GM18519 (cell line): ENCODE results near the gene EPHA3.

Experiments used
- ATAC-seq: cut with Tn5 transposase; IDR thresholded peaks from one replicate; pipeline ENCODE4 v1.9.1; 2021; ENCODE audit warnings: mild to moderate bottlenecking, moderate library complexity; ENCODE audit not compliant: unreplicated experiment, low FRiP score

EPHA3 gene

GRCh38 chr3:89223188-89223587 is 115.8 kb downstream of the EPHA3 start:
- no peak for ATAC-seq

- ATAC-seq = no peak
Observed at GRCh38 chr3:89227218-89227617, 119.8 kb downstream of the EPHA3 start.

GRCh38 chr3:89227634-89228033 is 120.2 kb downstream of the EPHA3 start:
- no peak for ATAC-seq

GRCh38 chr3:89232155-89232554 is 124.7 kb downstream of the EPHA3 start:
- no peak for ATAC-seq

- no peak for ATAC-seq
Observed at GRCh38 chr3:89234620-89235019, 127.2 kb downstream of the EPHA3 start.

GRCh38 chr3:89238846-89239245 is 131.4 kb downstream of the EPHA3 start:
- no peak for ATAC-seq

- no peak for ATAC-seq
Observed at GRCh38 chr3:89239774-89240173, 132.4 kb downstream of the EPHA3 start.

- no peak for ATAC-seq
Observed at GRCh38 chr3:89245612-89246011, 138.2 kb downstream of the EPHA3 start.

- ATAC-seq = no peak
Observed at GRCh38 chr3:89246326-89246725, 138.9 kb downstream of the EPHA3 start.

GRCh38 chr3:89250742-89251141 is 143.3 kb downstream of the EPHA3 start:
- no peak for ATAC-seq

GRCh38 chr3:89252016-89252415 is 144.6 kb downstream of the EPHA3 start:
- ATAC-seq = no peak

- no peak for ATAC-seq
Observed at GRCh38 chr3:89252860-89253259, 145.4 kb downstream of the EPHA3 start.

- no peak for ATAC-seq
Observed at GRCh38 chr3:89256395-89256794, 149.0 kb downstream of the EPHA3 start.

GRCh38 chr3:89256882-89257281 is 149.5 kb downstream of the EPHA3 start:
- no peak for ATAC-seq

GRCh38 chr3:89260721-89261120 is 153.3 kb downstream of the EPHA3 start:
- no peak for ATAC-seq

GRCh38 chr3:89261673-89262072 is 154.3 kb downstream of the EPHA3 start:
- ATAC-seq = no peak

- no peak for ATAC-seq
Observed at GRCh38 chr3:89262309-89262929, 155.0 kb downstream of the EPHA3 start.

- no peak for ATAC-seq
Observed at GRCh38 chr3:89264037-89264560, 156.7 kb downstream of the EPHA3 start.

GRCh38 chr3:89266074-89266473 is 158.7 kb downstream of the EPHA3 start:
- ATAC-seq = no peak

GRCh38 chr3:89268059-89268458 is 160.6 kb downstream of the EPHA3 start:
- no peak for ATAC-seq

- no peak for ATAC-seq
Observed at GRCh38 chr3:89270201-89270600, 162.8 kb downstream of the EPHA3 start.

GRCh38 chr3:89275001-89275400 is 167.6 kb downstream of the EPHA3 start:
- no peak for ATAC-seq

GRCh38 chr3:89276116-89276515 is 168.7 kb downstream of the EPHA3 start:
- ATAC-seq = no peak
